SK-N-SH (cell line): Measurements from ENCODE around the gene MAP2. TPM values are rescaled to one million over a fixed set of nuclear protein-coding genes. Genes with fewer than 3 reads are reported as not detected.

ENCODE experiments used
- CTCF ChIA-PET: fragments of 300-600, 350-600 bp; formaldehyde crosslinking; extraction: SDS; loops from one replicate; lab custom pipeline; 2021; lab: Yijun Ruan, JAX
- POLR2A ChIA-PET: fragments of 350-600 bp; sonication (Branson Sonifier 250); formaldehyde crosslinking; extraction: SDS; loops from one replicate; lab custom pipeline; 2020; ENCODE audit warnings: antibody characterized with exemption, inconsistent platforms; lab: Yijun Ruan, JAX
- DNase-seq: peaks from one replicate; pipeline ENCODE4 v3.0.0; 2012
- H2AFZ ChIP-seq: fragments of 200-600 bp; sonication (generic); 2 replicates; pipeline ENCODE4 v1.8.1; 2016; ENCODE audit warnings: antibody characterized with exemption, mild to moderate bottlenecking, low read depth
- H3F3A ChIP-seq: fragments of 200-600 bp; sonication (generic); replicated peaks from 2 replicates; pipeline ENCODE3; 2016; ENCODE audit warnings: antibody characterized with exemption, mild to moderate bottlenecking; ENCODE audit not compliant: insufficient read depth
- H3K27ac ChIP-seq, 2 experiments: fragments of 200-500 bp in 1 of 2; fragments of 200-600 bp in 1 of 2; sonication (Bioruptor generic) in 1 of 2; sonication (generic), shearing (Covaris generic) in 1 of 2; 2 replicates each; pipeline versions ENCODE4 v1.5.1 to v1.6.1; 2014 to 2016; ENCODE audit warnings: low read depth in 2 of 2, inconsistent platforms in 1 of 2, low read length in 1 of 2, mild to moderate bottlenecking in 1 of 2, mixed read lengths in 1 of 2
- H3K27me3 ChIP-seq: fragments of 200-600 bp; sonication (generic), shearing (Covaris generic); 2 replicates; pipeline ENCODE4 v1.6.1; 2016; ENCODE audit warnings: mixed run types; ENCODE audit not compliant: insufficient read depth
- H3K36me3 ChIP-seq, 2 experiments: fragments of 200-500 bp in 1 of 2; fragments of 200-600 bp in 1 of 2; sonication (Bioruptor generic) in 1 of 2; sonication (generic) in 1 of 2; replicated peaks in 1 of 2; 2 replicates each; pipeline versions ENCODE3 to v1.5.1; 2014 to 2016; ENCODE audit warnings: low read length in 1 of 2, mild to moderate bottlenecking in 1 of 2; ENCODE audit not compliant: insufficient read depth in 2 of 2, control insufficient read depth in 1 of 2
- H3K4me1 ChIP-seq, 2 experiments: fragments of 200-500 bp in 1 of 2; fragments of 200-600 bp in 1 of 2; sonication (Bioruptor generic) in 1 of 2; sonication (generic), shearing (Covaris generic) in 1 of 2; 2 replicates each; pipeline versions ENCODE4 v1.5.1 to v1.6.1; 2014 to 2016; ENCODE audit warnings: low read depth in 1 of 2, low read length in 1 of 2, mixed run types in 1 of 2; ENCODE audit not compliant: insufficient read depth in 2 of 2, control insufficient read depth in 1 of 2
- H3K4me2 ChIP-seq: fragments of 200-600 bp; sonication (generic), shearing (Covaris generic); 2 replicates; pipeline ENCODE4 v1.6.1; 2017; ENCODE audit warnings: mixed run types
- H3K4me3 ChIP-seq, 2 experiments: fragments of 200-500 bp in 1 of 2; fragments of 200-600 bp in 1 of 2; sonication (Bioruptor generic) in 1 of 2; sonication (generic), shearing (Covaris generic) in 1 of 2; 2 replicates each; pipeline versions ENCODE4 v1.5.1 to v1.8.1; 2014 to 2016; ENCODE audit warnings: low read depth in 2 of 2, inconsistent platforms in 1 of 2, low read length in 1 of 2, mild to moderate bottlenecking in 1 of 2, mixed read lengths in 1 of 2, moderate library complexity in 1 of 2
- H3K79me2 ChIP-seq: fragments of 200-600 bp; sonication (generic); 2 replicates; pipeline ENCODE4 v1.8.1; 2017; ENCODE audit warnings: mild to moderate bottlenecking; ENCODE audit not compliant: insufficient read depth
- H3K9ac ChIP-seq: fragments of 200-600 bp; sonication (generic); 2 replicates; pipeline ENCODE4 v1.6.1; 2017; ENCODE audit warnings: mixed run types
- H3K9me2 ChIP-seq: fragments of 200-600 bp; sonication (generic); 2 replicates; pipeline ENCODE4 v1.6.1; 2017; ENCODE audit warnings: mixed run types
- H3K9me3 ChIP-seq: fragments of 200-600 bp; sonication (generic); 2 replicates; pipeline ENCODE4 v1.6.1; 2017; ENCODE audit warnings: mixed run types, mild to moderate bottlenecking, moderate library complexity
- H4K20me1 ChIP-seq: fragments of 200-600 bp; sonication (generic); 2 replicates; pipeline ENCODE4 v1.6.1; 2017; ENCODE audit warnings: mild to moderate bottlenecking, mixed run types; ENCODE audit not compliant: insufficient read depth
- CHD2 ChIP-seq: fragments of 150-350 bp; IDR thresholded peaks from 2 replicates; pipeline ENCODE4 v1.6.1; 2018; ENCODE audit warnings: low read length; ENCODE audit not compliant: partially characterized antibody
- FOXJ3 ChIP-seq: sonication (generic); formaldehyde crosslinking; IDR thresholded peaks from 2 replicates; pipeline ENCODE4 v1.5.1; 2020; ENCODE audit warnings: mild to moderate bottlenecking, missing genetic modification reagents
- GABPA ChIP-seq: IDR thresholded peaks from 2 replicates; pipeline ENCODE4 v1.4.0; 2012; ENCODE audit warnings: low read depth, mild to moderate bottlenecking
- IRF3 ChIP-seq: fragments of 150-350 bp; IDR thresholded peaks from 2 replicates; pipeline ENCODE4 v1.6.1; 2016; ENCODE audit warnings: mild to moderate bottlenecking, low read depth, low read length
- MAX ChIP-seq: IDR thresholded peaks from 2 replicates; pipeline ENCODE4 v1.4.0; 2012; ENCODE audit warnings: low read depth
- MXI1 ChIP-seq: IDR thresholded peaks from 2 replicates; pipeline ENCODE4 v1.6.1; 2012; ENCODE audit warnings: mild to moderate bottlenecking, low read depth, low read length, improper control_type of control experiment
- NFIC ChIP-seq: IDR thresholded peaks from 2 replicates; pipeline ENCODE4 v1.4.0; 2012; ENCODE audit warnings: borderline replicate concordance
- POLR2AphosphoS5 ChIP-seq: IDR thresholded peaks from 2 replicates; pipeline ENCODE4 v1.6.1; 2012; ENCODE audit warnings: low read depth, low read length
- RAD21 ChIP-seq: IDR thresholded peaks from 2 replicates; pipeline ENCODE4 v1.6.1; 2012; ENCODE audit warnings: mild to moderate bottlenecking, low read length
- REST ChIP-seq: IDR thresholded peaks from 2 replicates; pipeline ENCODE4 v1.6.1; 2012; ENCODE audit warnings: mild to moderate bottlenecking, low read depth, low read length, moderate library complexity
- RFX5 ChIP-seq: IDR thresholded peaks from 2 replicates; pipeline ENCODE4 v1.6.1; 2012; ENCODE audit warnings: mild to moderate bottlenecking, improper control_type of control experiment, low read length
- SIN3A ChIP-seq: IDR thresholded peaks from 2 replicates; pipeline ENCODE4 v1.6.1; 2012; ENCODE audit warnings: low read depth, mild to moderate bottlenecking, low read length, moderate library complexity, borderline replicate concordance
- SMC3 ChIP-seq: IDR thresholded peaks from 2 replicates; pipeline ENCODE4 v1.6.1; 2012; ENCODE audit warnings: low read depth, low read length, improper control_type of control experiment
- TAF1 ChIP-seq: IDR thresholded peaks from 2 replicates; pipeline ENCODE4 v1.6.1; 2012; ENCODE audit warnings: low read depth, mild to moderate bottlenecking, low read length, moderate library complexity, borderline replicate concordance
- TCF12 ChIP-seq: IDR thresholded peaks from 2 replicates; pipeline ENCODE4 v1.4.0; 2012
- USF2 ChIP-seq: fragments of 150-350 bp; IDR thresholded peaks from 2 replicates; pipeline ENCODE4 v1.6.1; 2017; ENCODE audit warnings: antibody characterized with exemption, low read length, low read depth, borderline replicate concordance
- YY1 ChIP-seq: IDR thresholded peaks from 2 replicates; pipeline ENCODE4 v1.4.0; 2012; ENCODE audit warnings: low read depth, mild to moderate bottlenecking
- WGBS: methylation state at CpG from one replicate; pipeline ENCODE4 v1.1.6; 2017; ENCODE audit warnings: low lambda C conversion rate; 5-methylcytosine and 5-hydroxymethylcytosine counted together
- polyA plus RNA-seq, 3 experiments: library from polyadenylated mRNA; depleted of rRNA; stranded (reverse); fragments of >200 nt; gene quantifications; 2 replicates each; pipeline ENCODE4 v1.2.3, GENCODE V29; 2012

Gene MAP2
- polyA plus RNA-seq, 1 of the 3 experiments (the other 2 are of a cell fraction), result 7.8 TPM

GRCh38 chr2:209459359-209459758 is 35.5 kb downstream of the MAP2 start:
- 80% methylated on average over 2 of the region's 2 CpGs for WGBS
- Histone ChIP-seq H4K20me1 (no peaks in the 10 kb centered on the region), H3F3A (no peaks in the 10 kb centered on the region), H2AFZ (no peak overlapping the region), H3K4me1 (no peaks in the 10 kb centered on the region; a peak in 1 of 4 replicates), H3K9me2 (no peaks in the 10 kb centered on the region), H3K79me2 (no peaks in the 10 kb centered on the region), H3K36me3 (no peaks in the 10 kb centered on the region), H3K4me2 (no peak overlapping the region), H3K27me3 (no peaks in the 10 kb centered on the region), H3K9me3 (no peaks in the 10 kb centered on the region), H3K27ac (no peak overlapping the region), H3K4me3 (no peak overlapping the region), H3K9ac (no peak overlapping the region)
- ChIA-PET CTCF (interaction anchor here (0.9 to 1.0 kb wide), 2 partner anchors 11 to 19 kb away, joined by 3 read pairs; no protein-coding TSS in a partner anchor), POLR2A (no interaction called here)
- DNase-seq, result no peak
- TF ChIP-seq SIN3A, result no peak
- no peak for TF ChIP-seq IRF3
- no peak for TF ChIP-seq YY1
- no peak for TF ChIP-seq FOXJ3 (CRISPR knock-in tag)
- TF ChIP-seq CHD2, result no peak
- TF ChIP-seq TAF1, result no peak
- TF ChIP-seq REST, result no peak
- TF ChIP-seq NFIC, result no peak
- no peak for TF ChIP-seq POLR2AphosphoS5
- no peak for TF ChIP-seq MAX
- TF ChIP-seq RFX5, result no peak
- no peak for TF ChIP-seq TCF12
- TF ChIP-seq GABPA, result no peak
- TF ChIP-seq USF2, result no peak
- TF ChIP-seq MXI1, result no peak
- no peak for TF ChIP-seq RAD21
- TF ChIP-seq SMC3, result no peak
